Measurements from ENCODE around the gene CENPP. TPM values are rescaled to one million over a fixed set of nuclear protein-coding genes. Genes with fewer than 3 reads are reported as not detected.

CENPP gene
- total and polyA plus RNA-seq, 2 donors from 2014 or later: 1.2 to 4.2 TPM

- Histone ChIP-seq H3K9me3 (ENCODE audit: control insufficient read depth in 2 of 3, insufficient read depth in 1 of 3, low read length in 3 of 3) (peaks cover 0 to 2% (median 0%) of the 10 kb centered on the region in 3 donors), H3K4me1 (ENCODE audit: control insufficient read depth in 2 of 3, insufficient read depth in 2 of 3, low read depth in 1 of 3, low read length in 3 of 3) (no peaks in the 10 kb centered on the region), H3K36me3 (ENCODE audit: control insufficient read depth in 2 of 3, insufficient read depth in 3 of 3, low read length in 3 of 3) (no peaks in the 10 kb centered on the region), H3K4me3 (ENCODE audit: low read length in 3 of 3) (no peak overlapping the region), H3K27ac (ENCODE audit: low read depth in 2 of 2, low read length in 2 of 2) (no peak overlapping the region), H3K27me3 (ENCODE audit: control insufficient read depth, insufficient read depth, low read length) (no peaks in the 10 kb centered on the region), H3K9ac (ENCODE audit: low read length in 3 of 3) (no peak overlapping the region)
- peak in 1 of 5 donors; percentile 41 for DNase-seq
- no peak for TF ChIP-seq CTCF (IDR thresholded peaks at IDR 0.05; ENCODE audit: borderline replicate concordance, extremely low read depth, insufficient read depth)
- no peak for FAIRE-seq
- intact Hi-C loops (cut with DNase I): no loop called here
Measured at GRCh38 chr9:92359394-92359995, 33.7 kb downstream of the CENPP start.

GRCh38 chr9:92360083-92360482 lies 34.3 kb downstream of the CENPP start:
- TF ChIP-seq CTCF (IDR thresholded peaks at IDR 0.05; ENCODE audit: borderline replicate concordance, extremely low read depth, insufficient read depth): no peak
- DNase-seq: no peak
- FAIRE-seq: no peak
- no peak overlapping the region for H3K4me3 ChIP-seq (ENCODE audit: low read length in 3 of 3)
- H3K9ac ChIP-seq (ENCODE audit: low read length in 3 of 3): no peak overlapping the region
- H3K9me3 ChIP-seq (ENCODE audit: control insufficient read depth in 2 of 3, insufficient read depth in 1 of 3, low read length in 3 of 3): peaks cover 0 to 2% (median 0%) of the 10 kb centered on the region in 3 donors
- H3K27ac ChIP-seq (ENCODE audit: low read depth in 2 of 2, low read length in 2 of 2): no peak overlapping the region
- no peaks in the 10 kb centered on the region for H3K4me1 ChIP-seq (ENCODE audit: control insufficient read depth in 2 of 3, insufficient read depth in 2 of 3, low read depth in 1 of 3, low read length in 3 of 3)
- H3K27me3 ChIP-seq (ENCODE audit: control insufficient read depth, insufficient read depth, low read length): no peaks in the 10 kb centered on the region
- intact Hi-C loops (cut with DNase I): no loop called here
- no peaks in the 10 kb centered on the region for H3K36me3 ChIP-seq (ENCODE audit: control insufficient read depth in 2 of 3, insufficient read depth in 3 of 3, low read length in 3 of 3)

GRCh38 chr9:92369075-92369474 lies 43.3 kb downstream of the CENPP start:
- FAIRE-seq: no peak
- intact Hi-C loops (cut with DNase I): no loop called here
- no peak overlapping the region for H3K27ac ChIP-seq (ENCODE audit: low read depth in 2 of 2, low read length in 2 of 2)
- H3K9ac ChIP-seq (ENCODE audit: low read length in 3 of 3): no peak overlapping the region
- no peak for TF ChIP-seq CTCF (IDR thresholded peaks at IDR 0.05; ENCODE audit: borderline replicate concordance, extremely low read depth, insufficient read depth)
- H3K27me3 ChIP-seq (ENCODE audit: control insufficient read depth, insufficient read depth, low read length): no peaks in the 10 kb centered on the region
- H3K9me3 ChIP-seq (ENCODE audit: control insufficient read depth in 2 of 3, insufficient read depth in 1 of 3, low read length in 3 of 3): no peaks in the 10 kb centered on the region
- no peak overlapping the region for H3K4me3 ChIP-seq (ENCODE audit: low read length in 3 of 3)
- DNase-seq: no peak
- H3K36me3 ChIP-seq (ENCODE audit: control insufficient read depth in 2 of 3, insufficient read depth in 3 of 3, low read length in 3 of 3): no peaks in the 10 kb centered on the region
- H3K4me1 ChIP-seq (ENCODE audit: control insufficient read depth in 2 of 3, insufficient read depth in 2 of 3, low read depth in 1 of 3, low read length in 3 of 3): no peaks in the 10 kb centered on the region

- no peak for TF ChIP-seq CTCF (IDR thresholded peaks at IDR 0.05; ENCODE audit: borderline replicate concordance, extremely low read depth, insufficient read depth)
- Histone ChIP-seq H3K4me1 (ENCODE audit: control insufficient read depth in 2 of 3, insufficient read depth in 2 of 3, low read depth in 1 of 3, low read length in 3 of 3) (no peaks in the 10 kb centered on the region), H3K27me3 (ENCODE audit: control insufficient read depth, insufficient read depth, low read length) (no peaks in the 10 kb centered on the region), H3K9ac (ENCODE audit: low read length in 3 of 3) (no peak overlapping the region), H3K27ac (ENCODE audit: low read depth in 2 of 2, low read length in 2 of 2) (no peak overlapping the region), H3K4me3 (ENCODE audit: low read length in 3 of 3) (no peak overlapping the region), H3K36me3 (ENCODE audit: control insufficient read depth in 2 of 3, insufficient read depth in 3 of 3, low read length in 3 of 3) (no peaks in the 10 kb centered on the region), H3K9me3 (ENCODE audit: control insufficient read depth in 2 of 3, insufficient read depth in 1 of 3, low read length in 3 of 3) (no peaks in the 10 kb centered on the region)
- DNase-seq (no peak), FAIRE-seq (no peak)
- intact Hi-C loops (cut with DNase I): no loop called here
Measured at GRCh38 chr9:92373167-92373566, 47.4 kb downstream of the CENPP start.

Data from kidney (tissue), 14 donors.